ENCODE data around the gene SCFD2. TPM values are rescaled to one million over a fixed set of nuclear protein-coding genes. Genes with fewer than 3 reads are reported as not detected.

SCFD2 gene
- total and polyA plus RNA-seq, 2 of the 8 experiments (the other 6 are each of a cell fraction or from before 2014, with no cell fraction given), result 6.2 to 10.2 TPM

GRCh38 chr4:53150631-53151488 is 215.0 kb downstream of the SCFD2 start (continued):
- no peak for TF ChIP-seq SIN3A (conservative IDR thresholded peaks at IDR 0.05 in 1 of 2, IDR thresholded peaks at IDR 0.05 in 1 of 2; ENCODE audit: low read depth in 1 of 2, low read length in 2 of 2)
- TF ChIP-seq BRCA1 (IDR thresholded peaks at IDR 0.05; ENCODE audit: low read depth, low read length), result no peak
- TF ChIP-seq RBBP5 (IDR thresholded peaks at IDR 0.05; ENCODE audit: borderline replicate concordance, low read depth, low read length), result no peak
- TF ChIP-seq TEAD4 (IDR thresholded peaks at IDR 0.05; ENCODE audit: low read depth, low read length), result no peak
- no peak for TF ChIP-seq CEBPB (IDR thresholded peaks at IDR 0.05; ENCODE audit: low read depth, low read length)
- TF ChIP-seq SAP30 (IDR thresholded peaks at IDR 0.05; ENCODE audit: insufficient read depth, insufficient replicate concordance, low read length), result no peak

All from H1 (cell line).